ENCODE results near the gene IL25.

The IL25 gene

GRCh38 chr14:23347406-23348296 lies 25.0 kb upstream of the IL25 start:
- Histone ChIP-seq H3K36me3 (ENCODE audit: low read length) (no peaks in the 10 kb centered on the region), H3K9ac (ENCODE audit: low read length) (no peak overlapping the region), H3F3A (ENCODE audit: insufficient read depth) (no peaks in the 10 kb centered on the region), H3K9me3 (ENCODE audit: insufficient read depth, low read length) (no peaks in the 10 kb centered on the region), H3K27ac (ENCODE audit: low read depth, low read length) (no peak overlapping the region), H3K4me2 (ENCODE audit: low read depth, low read length, poor library complexity, severe bottlenecking) (no peak overlapping the region), H2AFZ (ENCODE audit: low read depth, low read length, severe bottlenecking) (no peak overlapping the region), H3K27me3 (ENCODE audit: low read length) (no peaks in the 10 kb centered on the region), H3K4me3 (ENCODE audit: insufficient read depth, low read length, poor library complexity, severe bottlenecking) (no peak overlapping the region), H4K20me1 (ENCODE audit: low read depth, low read length) (no peaks in the 10 kb centered on the region), H3K9me2 (replicated peaks; ENCODE audit: insufficient read depth, low read length) (no peaks in the 10 kb centered on the region), H3K79me2 (ENCODE audit: insufficient read depth, low read length) (no peaks in the 10 kb centered on the region)
- TF ChIP-seq EZH2phosphoT487 (conservative IDR thresholded peaks at IDR 0.05; ENCODE audit: low read length), result no peak
- no peak for TF ChIP-seq CTCF (IDR thresholded peaks at IDR 0.05; ENCODE audit: insufficient read depth, low read length, poor library complexity, severe bottlenecking)

GRCh38 chr14:23348297-23348655 lies 24.3 kb upstream of the IL25 start:
- no peaks in the 10 kb centered on the region for H3K36me3 ChIP-seq (ENCODE audit: low read length)
- H3K27ac ChIP-seq (ENCODE audit: low read depth, low read length), result no peak overlapping the region
- no peak overlapping the region for H3K9ac ChIP-seq (ENCODE audit: low read length)
- H3K4me2 ChIP-seq (ENCODE audit: low read depth, low read length, poor library complexity, severe bottlenecking), result no peak overlapping the region
- H2AFZ ChIP-seq (ENCODE audit: low read depth, low read length, severe bottlenecking), result no peak overlapping the region
- H3K27me3 ChIP-seq (ENCODE audit: low read length), result no peaks in the 10 kb centered on the region
- H3K79me2 ChIP-seq (ENCODE audit: insufficient read depth, low read length), result no peaks in the 10 kb centered on the region
- no peak overlapping the region for H3K4me3 ChIP-seq (ENCODE audit: insufficient read depth, low read length, poor library complexity, severe bottlenecking)
- no peak for TF ChIP-seq EZH2phosphoT487 (conservative IDR thresholded peaks at IDR 0.05; ENCODE audit: low read length)
- TF ChIP-seq CTCF (IDR thresholded peaks at IDR 0.05; ENCODE audit: insufficient read depth, low read length, poor library complexity, severe bottlenecking), result no peak
- no peaks in the 10 kb centered on the region for H4K20me1 ChIP-seq (ENCODE audit: low read depth, low read length)
- H3F3A ChIP-seq (ENCODE audit: insufficient read depth), result no peaks in the 10 kb centered on the region
- no peaks in the 10 kb centered on the region for H3K9me3 ChIP-seq (ENCODE audit: insufficient read depth, low read length)
- no peaks in the 10 kb centered on the region for H3K9me2 ChIP-seq (replicated peaks; ENCODE audit: insufficient read depth, low read length)

- H3K36me3 ChIP-seq (ENCODE audit: low read length), result no peaks in the 10 kb centered on the region
- no peaks in the 10 kb centered on the region for H4K20me1 ChIP-seq (ENCODE audit: low read depth, low read length)
- no peak overlapping the region for H3K4me2 ChIP-seq (ENCODE audit: low read depth, low read length, poor library complexity, severe bottlenecking)
- no peaks in the 10 kb centered on the region for H3F3A ChIP-seq (ENCODE audit: insufficient read depth)
- no peak overlapping the region for H3K27ac ChIP-seq (ENCODE audit: low read depth, low read length)
- H2AFZ ChIP-seq (ENCODE audit: low read depth, low read length, severe bottlenecking), result no peak overlapping the region
- no peaks in the 10 kb centered on the region for H3K79me2 ChIP-seq (ENCODE audit: insufficient read depth, low read length)
- H3K27me3 ChIP-seq (ENCODE audit: low read length), result no peaks in the 10 kb centered on the region
- no peak overlapping the region for H3K9ac ChIP-seq (ENCODE audit: low read length)
- H3K4me3 ChIP-seq (ENCODE audit: insufficient read depth, low read length, poor library complexity, severe bottlenecking), result no peak overlapping the region
- no peaks in the 10 kb centered on the region for H3K9me2 ChIP-seq (replicated peaks; ENCODE audit: insufficient read depth, low read length)
- no peaks in the 10 kb centered on the region for H3K9me3 ChIP-seq (ENCODE audit: insufficient read depth, low read length)
- TF ChIP-seq CTCF (IDR thresholded peaks at IDR 0.05; ENCODE audit: insufficient read depth, low read length, poor library complexity, severe bottlenecking), result no peak
- no peak for TF ChIP-seq EZH2phosphoT487 (conservative IDR thresholded peaks at IDR 0.05; ENCODE audit: low read length)
Observed at GRCh38 chr14:23349156-23349845, 23.3 kb upstream of the IL25 start.
